GM12874 (cell line): ENCODE measurements around the gene GLRB.

Experiments used
- TF ChIP-seq, protein P1 (sequence below): IDR thresholded peaks from 2 replicates; pipeline ENCODE4 v1.5.1; 2011; ENCODE audit warnings: low read depth, mild to moderate bottlenecking, control low read depth, low read length, moderate library complexity; ENCODE audit not compliant: insufficient read depth

GLRB gene

DNA sequence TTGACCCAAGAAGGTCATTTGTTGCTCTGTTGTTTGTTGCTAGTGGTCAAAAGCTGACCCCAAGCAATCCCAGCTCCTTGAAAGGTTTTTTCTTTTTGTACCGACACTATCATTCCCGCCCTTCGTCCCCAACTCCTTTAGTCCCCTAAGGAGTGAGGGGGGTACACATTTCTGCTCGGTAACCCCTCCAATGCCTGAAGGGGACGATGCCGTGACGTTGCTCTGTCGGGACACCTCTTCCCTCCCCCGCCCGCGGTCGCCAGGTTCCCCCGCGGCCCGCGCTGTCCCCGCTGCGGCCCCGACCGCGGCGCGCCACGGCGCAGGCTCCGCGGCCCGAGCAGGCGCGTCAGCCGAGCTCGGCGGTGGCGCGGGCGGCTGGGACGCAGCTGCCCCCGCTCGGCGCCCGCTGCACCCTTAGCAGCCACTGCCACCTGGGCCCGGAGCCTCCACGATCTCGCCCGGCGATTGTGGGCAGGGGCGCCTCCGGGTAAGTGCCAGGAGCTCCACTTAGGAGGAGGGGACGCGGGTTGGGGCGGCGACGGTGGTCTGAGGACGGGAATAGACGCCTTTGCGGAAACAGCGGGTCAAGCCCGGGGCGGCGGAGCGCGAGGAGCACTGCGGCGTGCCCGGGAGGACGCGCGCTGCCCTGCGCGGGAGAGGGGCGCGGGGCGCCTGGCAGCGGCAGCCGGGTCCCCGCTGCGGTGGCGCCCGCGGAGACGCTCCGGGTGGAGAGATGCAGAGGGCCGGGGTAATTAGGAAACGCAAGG lies at the start of gene GLRB:
TSS of gene GLRB (plus strand) at position 340 of the 767 bp plus-strand sequence. CDS start 1,875 bp downstream, outside the sequence.
- TF ChIP-seq, protein P1, sequence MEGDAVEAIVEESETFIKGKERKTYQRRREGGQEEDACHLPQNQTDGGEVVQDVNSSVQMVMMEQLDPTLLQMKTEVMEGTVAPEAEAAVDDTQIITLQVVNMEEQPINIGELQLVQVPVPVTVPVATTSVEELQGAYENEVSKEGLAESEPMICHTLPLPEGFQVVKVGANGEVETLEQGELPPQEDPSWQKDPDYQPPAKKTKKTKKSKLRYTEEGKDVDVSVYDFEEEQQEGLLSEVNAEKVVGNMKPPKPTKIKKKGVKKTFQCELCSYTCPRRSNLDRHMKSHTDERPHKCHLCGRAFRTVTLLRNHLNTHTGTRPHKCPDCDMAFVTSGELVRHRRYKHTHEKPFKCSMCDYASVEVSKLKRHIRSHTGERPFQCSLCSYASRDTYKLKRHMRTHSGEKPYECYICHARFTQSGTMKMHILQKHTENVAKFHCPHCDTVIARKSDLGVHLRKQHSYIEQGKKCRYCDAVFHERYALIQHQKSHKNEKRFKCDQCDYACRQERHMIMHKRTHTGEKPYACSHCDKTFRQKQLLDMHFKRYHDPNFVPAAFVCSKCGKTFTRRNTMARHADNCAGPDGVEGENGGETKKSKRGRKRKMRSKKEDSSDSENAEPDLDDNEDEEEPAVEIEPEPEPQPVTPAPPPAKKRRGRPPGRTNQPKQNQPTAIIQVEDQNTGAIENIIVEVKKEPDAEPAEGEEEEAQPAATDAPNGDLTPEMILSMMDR: no peak

DNA sequence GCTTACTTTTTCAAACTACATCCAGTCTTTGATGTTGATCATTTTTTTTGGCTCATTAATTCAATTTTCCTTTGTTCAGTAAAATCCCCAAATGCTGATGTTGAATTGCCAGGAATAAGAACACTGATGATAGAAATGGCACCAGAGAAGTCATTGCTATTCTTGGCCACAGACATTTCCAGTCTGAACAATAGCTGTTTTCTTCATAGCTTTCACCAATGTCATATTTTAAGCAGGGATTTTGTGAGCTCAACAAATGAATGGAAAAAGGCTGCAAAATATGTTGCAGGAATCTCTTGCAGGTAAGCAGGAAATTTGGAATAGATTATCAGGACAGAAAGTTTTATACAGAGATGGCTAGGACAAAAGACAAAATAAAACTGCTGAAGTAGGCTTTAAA lies 40.5 kb upstream of the GLRB start:
- TF ChIP-seq, protein P1: no peak

DNA sequence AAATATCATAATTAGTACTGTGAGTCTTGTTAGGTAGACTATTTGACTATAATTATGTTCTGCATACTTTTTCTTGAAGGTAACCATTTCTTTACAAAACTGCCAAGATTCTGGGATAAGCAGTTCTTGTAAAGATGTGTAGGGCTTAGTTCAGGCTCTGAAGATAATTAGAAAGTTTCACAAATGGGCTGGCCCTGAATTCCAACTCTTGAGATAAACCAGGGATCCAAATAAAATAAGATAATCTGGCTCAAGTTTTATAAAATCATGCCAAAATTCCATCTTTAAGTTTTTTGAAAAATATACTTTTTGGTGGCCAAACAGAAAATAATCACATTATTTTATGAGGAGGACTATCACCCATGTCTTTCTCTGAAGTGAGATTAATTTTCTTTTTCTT lies 35.5 kb upstream of the GLRB start:
- TF ChIP-seq, protein P1: no peak

DNA sequence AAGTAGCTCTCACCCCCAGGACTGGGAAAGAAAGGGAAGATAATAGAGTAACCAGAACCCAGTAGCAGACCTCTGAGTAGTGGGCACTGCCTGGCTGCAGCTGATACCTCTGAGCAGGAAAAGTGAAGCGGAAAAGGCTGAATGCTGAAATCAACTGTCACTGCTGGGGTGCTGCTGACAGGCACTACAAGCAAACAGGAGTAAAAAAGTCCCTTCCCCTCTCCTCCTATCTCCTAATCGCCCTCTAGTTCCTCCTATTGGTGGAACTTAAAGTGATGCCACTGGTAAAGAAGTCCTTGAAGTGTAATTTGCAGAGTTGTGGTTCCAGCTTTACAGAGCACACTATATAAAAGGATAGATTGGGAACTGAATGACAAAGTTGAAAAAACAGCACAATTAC lies 32.8 kb upstream of the GLRB start:
- TF ChIP-seq, protein P1: no peak

DNA sequence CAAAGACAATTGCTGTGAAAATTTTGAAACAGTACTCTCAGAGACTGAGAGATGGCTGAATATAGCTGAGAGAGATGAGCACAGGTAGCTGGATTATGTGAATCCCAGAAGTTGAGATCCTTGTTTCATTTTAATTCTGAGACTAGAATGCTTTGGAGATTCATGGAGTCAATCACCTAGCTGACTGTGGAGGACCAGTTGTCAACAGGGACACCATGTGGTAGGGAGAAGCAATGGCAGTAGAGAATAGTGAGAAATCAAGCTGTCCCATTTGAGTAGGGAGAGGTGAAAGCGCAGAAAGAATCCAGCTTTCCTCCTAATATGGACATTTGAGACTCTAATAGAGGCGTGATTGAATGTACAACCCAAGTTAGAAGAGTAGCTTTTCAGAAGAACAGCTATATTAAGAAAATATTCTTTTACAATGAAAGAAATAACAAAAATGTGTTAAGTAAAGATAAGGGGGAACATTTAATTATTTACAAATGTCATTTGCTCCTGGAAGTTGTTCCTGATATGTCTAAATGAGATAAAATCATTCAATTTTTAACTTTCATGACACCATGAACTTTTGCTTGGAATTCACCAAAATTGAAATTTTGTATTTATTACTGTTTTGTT lies 30.3 kb upstream of the GLRB start:
- TF ChIP-seq, protein P1: peak; percentile 55

DNA sequence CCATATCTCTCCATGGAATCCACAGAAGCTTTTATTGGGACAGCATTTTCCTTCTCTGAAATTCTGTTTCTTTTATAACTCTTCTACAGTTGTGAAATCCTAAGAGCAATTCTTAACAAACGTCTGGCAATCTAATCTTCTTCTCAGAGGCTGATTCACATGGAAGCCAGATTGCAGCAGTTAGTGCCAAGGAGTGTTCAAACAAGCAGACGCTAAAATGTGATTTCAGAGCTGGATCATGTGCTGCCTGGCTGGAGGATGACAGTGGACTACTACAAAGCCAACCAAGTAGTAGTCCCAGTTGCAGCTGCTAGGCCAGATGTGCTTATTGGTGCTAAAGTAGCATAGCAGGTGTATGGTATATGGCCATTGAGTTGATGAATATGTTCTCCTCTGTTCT lies 27.7 kb upstream of the GLRB start:
- TF ChIP-seq, protein P1: no peak

DNA sequence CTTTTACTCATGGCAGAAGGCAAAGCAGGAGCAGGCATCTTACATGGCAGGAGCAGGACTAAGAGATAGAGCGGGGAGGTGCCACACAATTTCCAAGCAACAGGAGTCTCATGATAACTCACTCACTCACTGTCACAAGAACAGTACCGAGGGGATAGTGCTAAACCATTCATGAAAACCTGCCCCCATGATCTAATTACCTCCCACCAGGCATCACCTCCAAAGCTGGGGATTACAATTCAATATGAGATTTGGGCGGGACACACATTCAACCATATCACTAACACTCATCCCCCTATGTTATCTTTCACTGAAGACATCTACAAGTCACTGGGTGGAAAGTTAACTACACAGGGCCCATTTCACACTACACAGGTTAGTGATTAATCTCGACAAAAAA lies 25.4 kb upstream of the GLRB start:
- TF ChIP-seq, protein P1: no peak
